ENCODE measurements around the gene CHADL. TPM values are rescaled to one million over a fixed set of nuclear protein-coding genes. Genes with fewer than 3 reads are reported as not detected.

The CHADL gene
- total RNA-seq, 1 donor from 2014 or later = 0.43 TPM

GRCh38 chr22:41243361-41243760, 2.6 kb upstream of the CHADL start:
- no peak overlapping the region for H3K27ac Mint-ChIP-seq (ENCODE audit: unreplicated experiment)

DNA sequence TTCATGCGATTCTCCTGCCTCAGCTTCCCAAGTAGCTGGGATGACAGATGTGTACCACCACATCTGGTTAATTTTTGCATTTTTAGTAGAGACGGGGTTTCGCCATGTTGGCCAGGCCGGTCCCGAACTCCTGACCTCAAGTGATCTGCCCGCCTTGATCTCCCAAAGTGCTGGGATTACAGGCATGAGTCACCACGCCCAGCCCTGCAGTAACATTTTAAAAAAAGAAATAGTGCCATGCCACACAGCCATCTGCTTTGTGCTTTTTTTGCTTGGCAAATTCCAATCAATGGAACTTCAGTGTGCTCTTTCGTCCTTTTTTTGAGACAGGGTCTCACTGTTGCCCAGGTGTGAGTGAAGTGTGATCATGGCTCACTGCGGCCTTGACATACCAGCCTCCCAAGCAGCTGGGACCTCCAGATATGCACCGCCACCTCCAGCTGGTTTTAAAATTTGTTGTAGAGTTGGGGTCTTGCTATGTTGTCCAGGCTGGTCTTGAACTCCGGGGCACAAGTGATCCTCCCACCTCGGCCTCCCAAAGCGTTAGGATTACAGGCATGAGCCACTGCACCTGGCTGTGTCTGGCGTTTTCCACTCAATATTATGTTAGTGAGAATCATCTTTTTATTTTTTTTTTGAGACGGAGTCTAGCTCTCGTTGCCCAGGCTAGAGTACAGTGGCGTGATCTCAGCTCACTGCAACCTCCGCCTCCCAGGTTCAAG, 1.8 kb upstream of the CHADL start:
- no peak for DNase-seq (ENCODE audit: extremely low spot score, unreplicated experiment)
- H3K4me1 Mint-ChIP-seq (ENCODE audit: unreplicated experiment) = peaks cover 1% of the 10 kb centered on the region
- no peaks in the 10 kb centered on the region for H3K27me3 Mint-ChIP-seq (ENCODE audit: unreplicated experiment)
- H3K4me3 Mint-ChIP-seq (ENCODE audit: unreplicated experiment) = no peak overlapping the region
- H3K9me3 Mint-ChIP-seq (ENCODE audit: unreplicated experiment) = no peaks in the 10 kb centered on the region
- H3K27ac Mint-ChIP-seq (ENCODE audit: unreplicated experiment) = no peak overlapping the region
- H3K36me3 Mint-ChIP-seq (ENCODE audit: unreplicated experiment) = peaks cover 2% of the 10 kb centered on the region
- no peak for TF ChIP-seq CTCF (IDR thresholded peaks at IDR 0.05)

More at GRCh38 chr22:41243361-41243760, 2.6 kb upstream of the CHADL start:
- Mint-ChIP-seq H3K4me3 (ENCODE audit: unreplicated experiment) (no peak overlapping the region), H3K36me3 (ENCODE audit: unreplicated experiment) (peaks cover 6% of the 10 kb centered on the region), H3K9me3 (ENCODE audit: unreplicated experiment) (no peaks in the 10 kb centered on the region), H3K4me1 (ENCODE audit: unreplicated experiment) (peaks cover 1% of the 10 kb centered on the region), H3K27me3 (ENCODE audit: unreplicated experiment) (no peaks in the 10 kb centered on the region)
- no peak for DNase-seq (ENCODE audit: extremely low spot score, unreplicated experiment)
- TF ChIP-seq CTCF (IDR thresholded peaks at IDR 0.05) = no peak

- H3K4me3 Mint-ChIP-seq (ENCODE audit: unreplicated experiment) = no peak overlapping the region
- no peak for DNase-seq (ENCODE audit: extremely low spot score, unreplicated experiment)
- no peaks in the 10 kb centered on the region for H3K9me3 Mint-ChIP-seq (ENCODE audit: unreplicated experiment)
- peaks cover 4% of the 10 kb centered on the region for H3K4me1 Mint-ChIP-seq (ENCODE audit: unreplicated experiment)
- TF ChIP-seq CTCF (IDR thresholded peaks at IDR 0.05) = no peak
- no peaks in the 10 kb centered on the region for H3K27me3 Mint-ChIP-seq (ENCODE audit: unreplicated experiment)
- no peaks in the 10 kb centered on the region for H3K36me3 Mint-ChIP-seq (ENCODE audit: unreplicated experiment)
- no peak overlapping the region for H3K27ac Mint-ChIP-seq (ENCODE audit: unreplicated experiment)
Measured at GRCh38 chr22:41241133-41241676, 474 bp upstream of the CHADL start.

GRCh38 chr22:41239443-41240128, 1.1 kb downstream of the CHADL start:
- Mint-ChIP-seq H3K4me1 (ENCODE audit: unreplicated experiment) (peaks cover 4% of the 10 kb centered on the region), H3K27ac (ENCODE audit: unreplicated experiment) (no peak overlapping the region), H3K27me3 (ENCODE audit: unreplicated experiment) (no peaks in the 10 kb centered on the region), H3K9me3 (ENCODE audit: unreplicated experiment) (no peaks in the 10 kb centered on the region), H3K36me3 (ENCODE audit: unreplicated experiment) (no peaks in the 10 kb centered on the region), H3K4me3 (ENCODE audit: unreplicated experiment) (no peak overlapping the region)
- DNase-seq (ENCODE audit: extremely low spot score, unreplicated experiment) = no peak
- no peak for TF ChIP-seq CTCF (IDR thresholded peaks at IDR 0.05)
